Cardiac muscle cell (in vitro differentiated cells and primary cell): ENCODE measurements around the gene NKD2. TPM values are rescaled to one million over a fixed set of nuclear protein-coding genes. Genes with fewer than 3 reads are reported as not detected.

Experiments used
- DNase-seq, 2 donors: peaks; one replicate each; pipeline versions ENCODE4 v3.0.0 to v3.0.0-alpha.2; 2010 to 2017; ENCODE audit warnings: low read depth in 1 of 2, low spot score in 1 of 2
- H3K27ac ChIP-seq: fragments of 200-600 bp; sonication (generic); 2 replicates; pipeline ENCODE4 v1.5.1; 2016
- H3K27me3 ChIP-seq: fragments of 200-600 bp; sonication (generic); 2 replicates; pipeline ENCODE4 v1.6.0; 2016; ENCODE audit warnings: control low read depth
- H3K36me3 ChIP-seq: fragments of 200-600 bp; sonication (generic); 2 replicates; pipeline ENCODE4 v1.5.1; 2016; ENCODE audit warnings: control low read depth
- H3K4me1 ChIP-seq: fragments of 200-600 bp; sonication (generic); 2 replicates; pipeline ENCODE4 v1.8.1; 2017; ENCODE audit warnings: low read depth, mild to moderate bottlenecking, mixed run types
- H3K4me3 ChIP-seq: fragments of 200-600 bp; sonication (generic); 2 replicates; pipeline ENCODE4 v1.5.1; 2016; ENCODE audit warnings: mild to moderate bottlenecking
- H3K9me3 ChIP-seq: fragments of 200-600 bp; sonication (generic); 2 replicates; pipeline ENCODE4 v1.5.1; 2017; ENCODE audit warnings: low read depth, mild to moderate bottlenecking, control low read depth
- CTCF ChIP-seq: IDR thresholded peaks from 2 replicates; pipeline ENCODE4 v1.5.1; 2012; ENCODE audit warnings: low read depth, mild to moderate bottlenecking, low read length
- polyA plus RNA-seq: library from polyadenylated mRNA; unstranded; fragments of >200 nt; fragmentation: Nextera tagmentation; extraction: Ambion mirVana; gene quantifications from 2 replicates; pipeline ENCODE4 v1.2.1, GENCODE V29; 2016
- total RNA-seq: library from RNA; depleted of rRNA; stranded (reverse); fragments of >200 nt; gene quantifications from 2 replicates; pipeline ENCODE4 v1.2.3, GENCODE V29; 2016

Gene NKD2
- total and polyA plus RNA-seq, 2 experiments from 2014 or later = 3.4 to 3.9 TPM

GRCh38 chr5:1050423-1051365 lies 42.1 kb downstream of the NKD2 start:
- Histone ChIP-seq H3K4me1 (no peaks in the 10 kb centered on the region), H3K4me3 (no peak overlapping the region), H3K27ac (no peak overlapping the region), H3K9me3 (no peaks in the 10 kb centered on the region), H3K27me3 (no peaks in the 10 kb centered on the region), H3K36me3 (peaks cover 6% of the 10 kb centered on the region)
- no peak for DNase-seq
- TF ChIP-seq CTCF = no peak

GRCh38 chr5:1051366-1051720 lies 42.7 kb downstream of the NKD2 start:
- Histone ChIP-seq H3K36me3 (peaks cover 6% of the 10 kb centered on the region), H3K4me3 (no peak overlapping the region)

GRCh38 chr5:1052076-1052475 lies 43.5 kb downstream of the NKD2 start:
- no peak for TF ChIP-seq CTCF
- Histone ChIP-seq H3K9me3 (no peaks in the 10 kb centered on the region), H3K27me3 (no peaks in the 10 kb centered on the region), H3K4me1 (no peaks in the 10 kb centered on the region), H3K4me3 (no peak overlapping the region), H3K36me3 (peaks cover 6% of the 10 kb centered on the region), H3K27ac (no peak overlapping the region)
- DNase-seq = no peak

More at GRCh38 chr5:1051366-1051720, 42.7 kb downstream of the NKD2 start:
- Histone ChIP-seq H3K27ac (no peak overlapping the region), H3K4me1 (no peaks in the 10 kb centered on the region), H3K9me3 (no peaks in the 10 kb centered on the region), H3K27me3 (no peaks in the 10 kb centered on the region)
- no peak for TF ChIP-seq CTCF
- DNase-seq = no peak

- H3K9me3 ChIP-seq = no peaks in the 10 kb centered on the region
- H3K36me3 ChIP-seq = peaks cover 6% of the 10 kb centered on the region
- TF ChIP-seq CTCF = no peak
- no peak for DNase-seq
- no peak overlapping the region for H3K4me3 ChIP-seq
- no peaks in the 10 kb centered on the region for H3K4me1 ChIP-seq
- H3K27ac ChIP-seq = no peak overlapping the region
- H3K27me3 ChIP-seq = no peaks in the 10 kb centered on the region
These were observed 44.2 kb downstream of the NKD2 start for GRCh38 chr5:1052641-1053390.

GRCh38 chr5:1053391-1054017 lies 44.9 kb downstream of the NKD2 start:
- no peaks in the 10 kb centered on the region for H3K9me3 ChIP-seq
- peak in 1 of 2 donors; percentile 10 for DNase-seq
- H3K4me1 ChIP-seq = no peaks in the 10 kb centered on the region
- TF ChIP-seq CTCF = no peak
- no peak overlapping the region for H3K27ac ChIP-seq
- H3K4me3 ChIP-seq = no peak overlapping the region
- H3K36me3 ChIP-seq = peaks cover 6% of the 10 kb centered on the region
- H3K27me3 ChIP-seq = no peaks in the 10 kb centered on the region
